H9 (cell line): ENCODE results near the gene TMEM81. TPM values are rescaled to one million over a fixed set of nuclear protein-coding genes. Genes with fewer than 3 reads are reported as not detected.

Experiments
- DNase-seq: peaks from one replicate; pipeline ENCODE4 v3.0.0-alpha.2; 2017
- H2AFZ ChIP-seq: one replicate; pipeline ENCODE4 v1.6.1; 2013; ENCODE audit warnings: mild to moderate bottlenecking, low read length, control low read depth, moderate library complexity
- H2AK5ac ChIP-seq: 2 replicates; pipeline ENCODE4 v1.6.1; 2013; ENCODE audit warnings: low read length, control low read depth, mixed read lengths; ENCODE audit not compliant: insufficient read length
- H2BK120ac ChIP-seq: one replicate; pipeline ENCODE4 v1.6.1; 2013; ENCODE audit warnings: low read depth, mild to moderate bottlenecking, low read length, control low read depth, inconsistent platforms; ENCODE audit not compliant: poor library complexity, severe bottlenecking
- H2BK12ac ChIP-seq: 2 replicates; pipeline ENCODE4 v1.6.1; 2013; ENCODE audit warnings: low read length, control low read depth, mixed read lengths, low read depth; ENCODE audit not compliant: insufficient read length
- H2BK15ac ChIP-seq: 2 replicates; pipeline ENCODE4 v1.6.1; 2013; ENCODE audit warnings: low read depth, low read length, control low read depth
- H2BK20ac ChIP-seq: one replicate; pipeline ENCODE4 v1.6.1; 2013; ENCODE audit warnings: low read depth, mild to moderate bottlenecking, low read length, control low read depth, inconsistent platforms; ENCODE audit not compliant: poor library complexity, severe bottlenecking
- H2BK5ac ChIP-seq: 2 replicates; pipeline ENCODE4 v1.6.1; 2013; ENCODE audit warnings: low read length, control low read depth, mixed read lengths; ENCODE audit not compliant: insufficient read length
- H3K14ac ChIP-seq: 2 replicates; pipeline ENCODE4 v1.6.1; 2013; ENCODE audit warnings: low read length, control low read depth; ENCODE audit not compliant: insufficient read depth
- H3K18ac ChIP-seq: 2 replicates; pipeline ENCODE4 v1.6.1; 2013; ENCODE audit warnings: low read depth, mild to moderate bottlenecking, mixed read lengths, low read length, control low read depth; ENCODE audit not compliant: insufficient read length
- H3K23ac ChIP-seq: 2 replicates; pipeline ENCODE4 v1.6.1; 2013; ENCODE audit warnings: low read length, control low read depth, mixed read lengths, low read depth; ENCODE audit not compliant: insufficient read length
- H3K23me2 ChIP-seq: 2 replicates; pipeline ENCODE4 v1.6.1; 2013; ENCODE audit warnings: low read depth, mild to moderate bottlenecking, mixed read lengths, low read length, control low read depth; ENCODE audit not compliant: insufficient read length, poor library complexity, severe bottlenecking
- H3K27ac ChIP-seq: 2 replicates; pipeline ENCODE4 v1.5.1; 2013; ENCODE audit warnings: low read length, control low read depth, mixed read lengths, low read depth; ENCODE audit not compliant: insufficient read length
- H3K27me3 ChIP-seq: 2 replicates; pipeline ENCODE4 v1.6.1; 2013; ENCODE audit warnings: low read length, control low read depth, inconsistent platforms; ENCODE audit not compliant: insufficient read depth
- H3K4ac ChIP-seq: 2 replicates; pipeline ENCODE4 v1.6.1; 2013; ENCODE audit warnings: low read depth, mild to moderate bottlenecking, control low read depth, inconsistent platforms, low read length, moderate library complexity
- H3K4me1 ChIP-seq: 2 replicates; pipeline ENCODE4 v1.6.1; 2013; ENCODE audit warnings: low read length, control low read depth, inconsistent platforms; ENCODE audit not compliant: insufficient read depth
- H3K4me2 ChIP-seq: 2 replicates; pipeline ENCODE4 v1.6.1; 2013; ENCODE audit warnings: low read length, control low read depth, mixed read lengths; ENCODE audit not compliant: insufficient read length, insufficient read depth
- H3K56ac ChIP-seq: 2 replicates; pipeline ENCODE4 v1.6.1; 2013; ENCODE audit warnings: low read depth, mild to moderate bottlenecking, mixed read lengths, low read length, control low read depth; ENCODE audit not compliant: insufficient read length
- H3K79me1 ChIP-seq: 2 replicates; pipeline ENCODE4 v1.6.1; 2013; ENCODE audit warnings: low read depth, mild to moderate bottlenecking, moderate library complexity, low read length, control low read depth, inconsistent platforms; ENCODE audit not compliant: insufficient read depth, poor library complexity, severe bottlenecking
- H3K79me2 ChIP-seq: 2 replicates; pipeline ENCODE4 v1.6.1; 2013; ENCODE audit warnings: low read length, control low read depth, inconsistent platforms; ENCODE audit not compliant: insufficient read depth
- H3K9ac ChIP-seq: 2 replicates; pipeline ENCODE4 v1.6.1; 2013; ENCODE audit warnings: low read length, control low read depth, mixed read lengths; ENCODE audit not compliant: insufficient read length; ENCODE audit errors: extremely low read depth
- H3K9me3 ChIP-seq: one replicate; pipeline ENCODE4 v1.6.1; 2013; ENCODE audit warnings: low read depth, low read length, inconsistent platforms; ENCODE audit not compliant: control insufficient read depth
- H3T11ph ChIP-seq: one replicate; pipeline ENCODE4 v1.6.1; 2013; ENCODE audit warnings: mild to moderate bottlenecking, low read length, control low read depth, inconsistent platforms
- H4K20me1 ChIP-seq: one replicate; pipeline ENCODE4 v1.6.1; 2013; ENCODE audit not compliant: control insufficient read depth, insufficient read length, insufficient read depth
- H4K5ac ChIP-seq: 2 replicates; pipeline ENCODE4 v1.6.1; 2013; ENCODE audit warnings: low read depth, mild to moderate bottlenecking, mixed read lengths, low read length, control low read depth; ENCODE audit not compliant: insufficient read length
- H4K8ac ChIP-seq: replicated peaks from 2 replicates; pipeline ENCODE4 v1.6.1; 2013; ENCODE audit warnings: low read length, control low read depth, mixed read lengths, low read depth; ENCODE audit not compliant: insufficient read length
- H4K91ac ChIP-seq: 2 replicates; pipeline ENCODE4 v1.6.1; 2013; ENCODE audit warnings: low read depth, mild to moderate bottlenecking, moderate library complexity, mixed read lengths, low read length, control low read depth; ENCODE audit not compliant: insufficient read length
- H3K27ac Mint-ChIP-seq, 3 experiments: 2 replicates in 2 of 3; 3 replicates in 1 of 3; pipeline ENCODE4 v1.8.0; 2020 to 2021; ENCODE audit warnings: mixed read lengths in 3 of 3, mild to moderate bottlenecking in 1 of 3, moderate library complexity in 1 of 3
- H3K27me3 Mint-ChIP-seq: 2 replicates; pipeline ENCODE4 v1.8.0; 2021; ENCODE audit warnings: low read depth, mild to moderate bottlenecking, moderate library complexity, mixed read lengths
- H3K36me3 Mint-ChIP-seq, 3 experiments: 2 replicates in 2 of 3; 3 replicates in 1 of 3; pipeline ENCODE4 v1.8.0; 2020 to 2021; ENCODE audit warnings: low read depth in 3 of 3, mixed read lengths in 3 of 3; ENCODE audit not compliant: insufficient read depth in 1 of 3
- H3K4me1 Mint-ChIP-seq, 2 experiments: 2 replicates each; pipeline ENCODE4 v1.8.0; 2020; ENCODE audit warnings: mixed read lengths in 2 of 2
- H3K4me3 Mint-ChIP-seq, 2 experiments: 2 replicates in 1 of 2; 3 replicates in 1 of 2; pipeline ENCODE4 v1.8.0; 2020 to 2021; ENCODE audit warnings: mild to moderate bottlenecking in 2 of 2, mixed read lengths in 2 of 2, moderate library complexity in 1 of 2
- H3K9me3 Mint-ChIP-seq, 2 experiments: 2 replicates in 1 of 2; 3 replicates in 1 of 2; pipeline ENCODE4 v1.8.0; 2020; ENCODE audit warnings: mild to moderate bottlenecking in 2 of 2, mixed read lengths in 2 of 2, moderate library complexity in 1 of 2
- CTCF ChIP-seq: fragments of 200-600 bp; sonication (generic); conservative IDR thresholded peaks from 3 replicates; pipeline ENCODE4 v1.8.0; 2021; ENCODE audit warnings: antibody characterized with exemption, mild to moderate bottlenecking
- WGBS: extraction: QIAGEN DNeasy Blood & Tissue Kit; methylation state at CpG from one replicate; pipeline ENCODE4 v1.1.7; 2013; ENCODE audit warnings: missing lambda C conversion rate, low lambda C conversion rate, mixed read lengths; ENCODE audit not compliant: insufficient read length; ENCODE audit errors: extremely low coverage; 5-methylcytosine and 5-hydroxymethylcytosine counted together
- total RNA-seq: library from RNA; stranded (reverse); gene quantifications from 2 replicates; pipeline ENCODE4 v1.2.1, GENCODE V29; 2021

Gene TMEM81
- total RNA-seq, 1 experiment from 2014 or later, result 3.0 TPM

GRCh38 chr1:205059660-205060059 lies 24.6 kb downstream of the TMEM81 start:
- peaks cover 4% of the 10 kb centered on the region in 2 experiments for H3K4me1 Mint-ChIP-seq
- no peak for DNase-seq
- no peak overlapping the region for H3K18ac ChIP-seq
- WGBS, result no CpG with 5 or more reads among the region's 6 CpGs
- no peak overlapping the region for H2BK120ac ChIP-seq
- no peak overlapping the region for H3K14ac ChIP-seq
- H3K4ac ChIP-seq, result no peak overlapping the region
- no peaks in the 10 kb centered on the region for H3K23me2 ChIP-seq
- H3K79me2 ChIP-seq, result no peaks in the 10 kb centered on the region
- H4K91ac ChIP-seq, result no peak overlapping the region
- no peaks in the 10 kb centered on the region for H3K9me3 Mint-ChIP-seq
- H2AFZ ChIP-seq, result no peak overlapping the region
- no peaks in the 10 kb centered on the region for H3K27me3 ChIP-seq
- no peak overlapping the region for H2BK12ac ChIP-seq
- TF ChIP-seq CTCF, result no peak
- H3K4me2 ChIP-seq, result no peak overlapping the region
- peaks cover 5% of the 10 kb centered on the region; the same call in 1 of the 2 replicates for H3K27me3 Mint-ChIP-seq
- H3K56ac ChIP-seq, result no peak overlapping the region
- no peak overlapping the region for H3K27ac ChIP-seq
- H3K79me1 ChIP-seq, result no peaks in the 10 kb centered on the region
- no peaks in the 10 kb centered on the region for H4K20me1 ChIP-seq
- peak overlapping the region in 1 of 3 experiments; percentile 40; a peak in 1 of 7 replicates for H3K27ac Mint-ChIP-seq
- H4K8ac ChIP-seq, result no peak overlapping the region
- H3K9ac ChIP-seq, result no peak overlapping the region
- no peak overlapping the region for H4K5ac ChIP-seq
- no peak overlapping the region for H2AK5ac ChIP-seq
- no peak overlapping the region for H3T11ph ChIP-seq
- H2BK15ac ChIP-seq, result no peak overlapping the region
- H3K4me1 ChIP-seq, result no peaks in the 10 kb centered on the region
- H2BK20ac ChIP-seq, result no peak overlapping the region
- no peaks in the 10 kb centered on the region for H3K36me3 Mint-ChIP-seq
- no peak overlapping the region for H2BK5ac ChIP-seq
- H3K9me3 ChIP-seq, result no peaks in the 10 kb centered on the region
- H3K23ac ChIP-seq, result no peak overlapping the region
- no peak overlapping the region for H3K4me3 Mint-ChIP-seq
